D341Med (cell line): ENCODE results near the gene STX3.

Experiments
- DNase-seq: peaks from one replicate; pipeline ENCODE4 v3.0.0; 2012; ENCODE audit warnings: low spot score

Gene STX3

GRCh38 chr11:59754859-59755700 is at the start of gene STX3:
TSS of gene STX3 (plus strand) at chr11:59755376. CDS start at chr11:59755606, 230 bp downstream.
- peak; percentile 93 for DNase-seq

DNA sequence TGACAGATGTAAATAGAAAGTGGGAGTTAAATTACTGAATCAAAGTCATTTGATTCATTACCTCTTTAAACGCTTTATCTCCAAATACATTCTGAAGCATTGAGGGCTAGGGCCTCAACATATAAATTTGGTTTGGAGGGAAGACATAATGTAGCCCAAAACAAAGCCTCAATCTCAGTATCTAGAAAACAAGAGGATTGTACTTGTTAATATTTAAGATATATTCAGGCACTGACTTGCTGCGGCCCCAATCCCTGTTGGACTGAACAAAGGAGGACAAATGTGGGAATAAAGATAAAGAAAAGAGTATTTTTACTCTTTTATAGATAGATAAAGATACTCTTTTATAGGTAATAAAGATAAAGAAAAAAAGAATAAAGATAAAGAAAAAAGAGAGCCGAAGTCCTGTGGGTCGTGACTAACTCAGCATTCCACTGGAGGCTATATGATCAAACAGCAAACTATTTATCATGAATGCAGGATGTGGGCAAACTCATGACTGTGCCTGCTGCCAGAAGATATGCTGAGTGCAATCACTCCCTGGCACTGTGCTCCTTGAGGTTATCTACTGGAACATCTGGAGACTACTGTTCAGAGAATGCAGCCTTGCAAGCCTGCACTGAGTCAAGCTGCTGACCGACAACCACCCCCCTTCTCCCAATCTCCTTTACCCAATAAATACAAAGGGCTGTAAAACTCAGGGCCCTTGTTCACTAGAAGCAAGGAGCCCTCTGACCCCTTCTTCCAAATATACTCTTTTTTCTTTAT is 48.5 kb upstream of the STX3 start:
- no peak for DNase-seq

DNA sequence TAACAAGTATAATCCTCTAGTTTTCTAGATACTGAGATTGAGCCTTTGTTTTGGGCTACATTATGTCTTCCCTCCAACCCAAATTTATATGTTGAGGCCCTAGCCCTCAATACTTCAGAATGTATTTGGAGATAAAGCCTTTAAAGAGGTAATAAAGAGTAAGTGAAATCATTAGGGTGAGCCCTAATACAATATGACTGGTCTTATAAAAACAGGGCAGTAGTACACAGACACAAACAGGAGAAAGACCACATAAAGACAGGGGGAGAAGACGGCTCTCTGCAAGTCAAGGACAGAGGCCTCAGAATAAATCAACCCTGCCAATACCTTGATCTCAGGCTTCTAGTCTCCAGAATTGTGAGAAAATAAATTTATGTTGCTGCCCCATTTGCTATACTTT is 47.8 kb upstream of the STX3 start:
- no peak for DNase-seq

DNA sequence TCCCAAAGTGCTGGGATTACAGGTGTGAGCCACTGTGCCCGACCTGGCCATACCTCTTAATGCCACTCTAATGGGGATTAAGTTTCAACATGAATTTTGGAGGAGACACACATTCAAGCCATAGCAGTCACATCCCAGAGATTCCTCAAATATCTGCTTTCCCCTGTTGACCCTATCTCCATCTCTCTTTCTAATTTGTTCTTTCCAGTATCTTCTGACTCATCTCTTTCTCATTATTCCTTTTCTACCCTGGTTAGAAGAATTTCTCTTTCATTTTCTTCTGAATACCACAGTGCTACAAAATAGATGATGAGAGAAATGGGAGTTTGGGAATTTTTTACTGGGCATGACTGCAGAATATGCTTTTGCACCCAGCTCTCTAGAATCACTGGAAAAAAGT is 46.6 kb upstream of the STX3 start:
- no peak for DNase-seq

DNA sequence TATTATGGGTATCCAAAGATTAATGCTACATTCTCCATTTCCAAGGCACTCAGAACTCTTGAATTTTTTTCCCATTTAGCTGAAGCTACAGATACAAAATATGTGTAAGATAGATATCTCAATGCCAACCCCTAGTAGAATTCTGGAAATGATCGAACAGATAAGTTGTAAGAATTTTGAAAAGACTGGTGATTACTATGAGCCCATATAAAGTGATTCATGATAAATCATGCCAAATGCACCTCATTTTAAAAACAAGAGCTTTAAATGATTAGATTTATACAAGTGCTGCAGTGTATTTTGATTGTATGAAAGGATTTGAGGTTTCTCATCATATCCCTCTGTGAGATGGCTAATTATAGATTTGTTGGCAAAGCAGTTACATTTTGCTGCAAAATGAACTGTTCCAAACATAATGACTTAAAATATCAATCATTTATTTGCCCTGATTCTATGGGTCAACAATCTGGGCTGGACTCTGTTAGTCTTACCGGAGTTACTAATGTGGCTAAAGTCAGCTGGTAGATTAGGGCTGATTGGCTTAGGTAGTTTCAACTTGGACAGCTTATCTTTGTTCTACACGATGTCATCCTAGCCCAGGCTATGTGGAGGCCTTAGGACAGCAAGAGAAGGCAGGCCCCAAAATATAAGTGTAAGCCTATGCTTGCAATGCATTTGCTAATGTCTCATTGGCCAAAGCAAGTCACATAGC is 44.9 kb upstream of the STX3 start:
- DNase-seq, result no peak

GRCh38 chr11:59713745-59714144 is 41.4 kb upstream of the STX3 start, which contains the start of gene OR10V1:
TSS of gene OR10V1 (minus strand) at chr11:59713845. CDS start at chr11:59713845, 0 bp downstream.
- DNase-seq, result no peak

GRCh38 chr11:59716051-59716450 is 39.1 kb upstream of the STX3 start:
- no peak for DNase-seq

DNA sequence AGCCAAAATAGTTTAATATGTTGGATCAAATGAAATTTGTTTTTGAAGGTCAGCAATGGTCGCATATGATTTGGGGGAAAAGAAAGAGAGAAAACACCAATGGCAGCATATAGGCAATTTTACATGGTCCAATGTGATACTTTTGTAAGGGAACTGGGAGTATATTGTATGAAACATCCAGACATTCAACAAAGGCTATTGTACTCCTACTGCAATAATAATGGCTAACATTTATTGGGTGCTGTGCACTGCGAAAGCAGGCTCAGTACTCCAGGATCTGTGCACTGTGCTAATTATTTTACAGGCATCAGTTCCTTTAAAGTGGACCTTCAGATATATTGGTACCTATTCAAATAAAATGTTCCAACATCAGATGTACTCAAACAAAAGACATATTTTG is 35.6 kb upstream of the STX3 start:
- DNase-seq, result no peak

GRCh38 chr11:59724066-59724465 is 31.1 kb upstream of the STX3 start:
- no peak for DNase-seq

- no peak for DNase-seq
These were observed 27.8 kb upstream of the STX3 start for GRCh38 chr11:59727426-59727825.

- DNase-seq, result no peak
These were observed 27.0 kb upstream of the STX3 start for GRCh38 chr11:59728154-59728553.

DNA sequence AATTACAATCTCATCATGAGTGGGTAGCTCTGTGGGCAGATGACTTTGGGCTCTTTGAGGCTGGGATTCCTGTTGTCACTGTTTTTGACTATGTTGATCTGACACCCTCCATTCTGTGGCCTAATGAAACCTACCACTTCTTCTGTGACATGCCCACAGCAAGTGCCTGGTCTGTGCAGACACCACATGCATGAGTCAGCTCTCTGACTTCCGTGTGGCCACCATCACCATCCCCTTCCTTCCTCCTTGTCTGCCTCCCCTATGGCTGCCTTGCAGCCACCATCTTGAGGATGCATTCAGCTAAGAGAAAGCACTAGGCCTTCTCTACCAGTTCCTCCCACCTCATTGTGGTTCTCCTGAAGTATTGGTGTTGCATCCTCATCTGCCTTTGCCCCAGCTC is 26.3 kb upstream of the STX3 start:
- no peak for DNase-seq

DNA sequence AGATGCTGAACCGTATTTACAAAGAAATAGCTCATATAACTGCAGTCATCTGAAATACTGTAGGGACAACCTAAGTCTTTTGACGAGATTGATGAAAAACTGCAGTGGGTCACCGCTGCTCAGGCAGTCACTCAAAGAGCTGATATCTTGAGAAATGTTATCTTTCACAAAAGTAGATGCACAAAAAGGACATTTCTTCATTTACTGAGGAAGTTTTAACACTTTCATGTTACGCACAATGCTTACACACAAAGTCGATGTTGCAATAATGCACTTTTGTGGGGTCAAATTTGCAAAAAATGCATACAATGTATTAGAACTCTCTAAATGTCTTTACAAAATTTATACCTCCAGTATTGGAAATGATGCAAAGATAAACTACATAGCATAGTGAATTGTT is 25.3 kb upstream of the STX3 start:
- no peak for DNase-seq

DNA sequence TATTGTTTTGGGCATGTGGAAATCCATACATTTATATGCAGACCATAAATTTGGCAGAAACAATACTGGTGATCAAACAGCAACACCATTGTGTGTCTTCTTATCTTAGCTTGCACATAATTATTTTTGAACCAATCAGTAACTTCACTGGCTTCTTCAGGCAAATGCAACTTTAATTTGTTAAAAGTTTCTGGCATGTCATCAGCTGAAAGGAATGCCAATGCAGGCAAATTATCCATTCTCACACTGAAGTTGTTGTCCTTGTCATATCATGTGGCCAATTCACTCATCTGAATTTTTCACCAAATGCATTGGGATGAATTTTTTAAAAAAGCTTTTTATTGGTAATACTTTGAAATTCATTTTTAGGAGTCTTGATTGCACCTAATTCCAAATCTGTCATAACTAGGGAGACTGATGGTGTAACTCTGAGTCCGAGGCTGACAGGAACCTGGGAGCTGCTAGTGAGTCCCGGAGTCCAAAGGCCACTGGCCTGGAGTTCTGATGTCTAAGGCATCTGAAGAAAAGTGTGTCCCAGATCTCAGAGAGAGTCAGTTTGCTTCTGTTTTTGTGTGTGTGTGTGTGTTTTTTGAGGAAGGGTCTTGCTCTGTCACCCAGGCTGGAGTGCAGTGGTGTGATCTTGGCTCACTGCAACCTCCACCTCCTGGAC is 24.1 kb upstream of the STX3 start:
- DNase-seq, result no peak

GRCh38 chr11:59746111-59746510 is 9.1 kb upstream of the STX3 start:
- DNase-seq, result no peak

DNA sequence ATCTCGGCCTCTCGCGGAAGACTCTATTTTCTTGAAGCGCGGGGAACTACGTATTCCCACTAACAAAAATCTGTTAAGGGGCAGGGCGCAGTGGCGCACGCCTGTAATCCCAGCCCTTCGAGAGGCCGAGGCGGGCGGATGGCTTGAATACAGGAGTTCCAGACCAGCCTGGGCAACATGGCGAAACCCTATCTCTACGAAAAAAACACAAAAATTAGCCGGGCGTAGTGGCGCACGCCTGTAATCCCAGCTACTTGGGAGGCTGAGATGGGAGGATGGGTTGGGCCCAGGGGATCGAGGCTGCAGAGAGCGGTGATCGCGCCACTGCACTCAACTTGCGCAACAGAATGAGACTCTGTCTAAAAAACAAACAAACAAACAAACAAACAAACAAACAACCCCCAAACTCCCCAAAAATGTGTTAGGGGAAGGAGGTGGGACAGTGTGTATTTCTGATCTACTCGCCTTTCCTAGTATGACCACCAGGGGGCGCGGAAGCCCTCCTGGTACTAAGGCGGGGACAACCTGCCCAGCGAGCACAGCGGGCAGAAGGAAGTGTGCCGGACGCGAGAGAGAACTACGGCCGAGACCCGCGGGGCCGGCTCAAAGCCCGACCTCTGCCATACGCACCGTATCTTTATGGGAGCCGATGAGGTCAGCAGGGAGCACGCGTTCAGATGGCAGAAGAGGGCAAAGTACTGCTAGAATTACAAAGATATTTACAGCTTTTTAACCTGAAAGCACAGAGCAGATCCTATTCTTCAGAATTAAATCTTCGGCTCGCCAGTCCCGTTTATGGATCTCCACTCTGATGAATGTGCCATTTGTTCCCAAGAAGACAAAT is 1.3 kb upstream of the STX3 start:
- peak; percentile 88 for DNase-seq

DNA sequence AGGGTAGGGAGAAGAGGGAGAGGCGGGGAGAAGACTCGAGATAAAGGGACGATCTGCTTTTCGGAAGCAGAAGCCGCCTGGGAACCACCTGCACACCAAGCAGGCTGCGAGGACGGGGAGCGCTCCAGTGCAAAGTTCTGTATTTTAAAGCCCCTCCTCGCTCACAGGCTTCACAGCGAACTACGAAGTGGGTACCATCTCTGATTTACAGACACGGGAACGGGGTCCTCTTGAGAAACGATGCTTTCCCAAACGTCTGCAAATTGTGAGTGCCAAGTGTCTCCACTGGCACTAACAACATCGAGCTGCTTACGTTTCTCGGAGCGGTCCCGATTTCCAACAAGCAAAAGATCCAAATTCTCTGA is 700 bp upstream of the STX3 start:
- peak; percentile 46 for DNase-seq

GRCh38 chr11:59755701-59756557 is 753 bp downstream of the STX3 start:
- DNase-seq, result peak; percentile 63

DNA sequence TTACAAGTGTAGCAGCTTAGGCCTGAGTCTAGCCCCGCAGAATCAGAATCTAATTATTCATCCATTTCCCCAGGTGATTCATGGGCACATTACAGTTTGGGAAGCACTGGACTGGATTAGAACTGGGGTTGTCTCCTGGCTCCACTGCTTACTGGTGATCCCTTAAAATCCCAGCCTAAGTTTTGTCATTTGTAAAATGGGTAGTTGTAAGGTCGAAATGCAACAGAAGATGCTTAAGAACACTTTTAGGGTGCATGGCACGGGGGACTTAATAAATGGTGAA is 1.3 kb downstream of the STX3 start:
- DNase-seq, result no peak

DNA sequence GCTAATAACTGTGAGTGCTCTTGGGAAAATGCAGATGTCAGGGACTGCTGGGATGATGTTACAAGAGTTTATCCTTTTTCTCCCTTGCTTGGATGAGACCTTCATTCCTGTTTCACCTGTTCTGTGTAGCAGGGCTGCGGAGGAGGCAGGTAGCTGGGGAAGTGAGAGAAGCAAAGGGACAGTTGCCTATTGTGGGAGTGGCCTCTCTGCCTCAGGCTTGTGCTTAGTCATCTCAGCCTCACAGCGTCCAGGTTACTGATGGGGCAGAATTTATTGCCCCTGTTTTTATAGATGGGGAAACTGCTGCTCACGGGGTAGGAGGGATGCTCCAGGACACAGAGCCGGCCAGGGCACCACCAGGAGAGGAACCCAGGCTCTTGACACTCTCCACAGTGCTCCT is 1.7 kb downstream of the STX3 start:
- no peak for DNase-seq
